Measurements from ENCODE around the gene ROR1.

ROR1 gene

GRCh38 chr1:64117492-64117891 is 343.7 kb downstream of the ROR1 start:
- DNase-seq = no peak

GRCh38 chr1:64121766-64122385 is 348.1 kb downstream of the ROR1 start:
- no peak for DNase-seq

- no peak for DNase-seq
Measured at GRCh38 chr1:64122588-64122987, 348.8 kb downstream of the ROR1 start.

- no peak for DNase-seq
Measured at GRCh38 chr1:64124704-64125440, 351.1 kb downstream of the ROR1 start.

GRCh38 chr1:64126581-64126980 is 352.8 kb downstream of the ROR1 start:
- DNase-seq = no peak

- DNase-seq = no peak
Measured at GRCh38 chr1:64127297-64127696, 353.5 kb downstream of the ROR1 start.

- no peak for DNase-seq
Measured at GRCh38 chr1:64129701-64130100, 355.9 kb downstream of the ROR1 start.

- no peak for DNase-seq
Measured at GRCh38 chr1:64131155-64131554, 357.3 kb downstream of the ROR1 start.

- DNase-seq = no peak
Measured at GRCh38 chr1:64133036-64133435, 359.2 kb downstream of the ROR1 start.

- DNase-seq = no peak
Measured at GRCh38 chr1:64135462-64136223, 361.8 kb downstream of the ROR1 start.

GRCh38 chr1:64136296-64136695 is 362.5 kb downstream of the ROR1 start:
- DNase-seq = no peak

- peak; percentile 64 for DNase-seq
Measured at GRCh38 chr1:64136752-64137411, 363.1 kb downstream of the ROR1 start.

- DNase-seq = no peak
Measured at GRCh38 chr1:64137412-64137803, 363.6 kb downstream of the ROR1 start.

- no peak for DNase-seq
Measured at GRCh38 chr1:64139877-64140276, 366.1 kb downstream of the ROR1 start.

- DNase-seq = no peak
Measured at GRCh38 chr1:64140596-64140995, 366.8 kb downstream of the ROR1 start.

- no peak for DNase-seq
Measured at GRCh38 chr1:64147045-64147724, 373.4 kb downstream of the ROR1 start.

- DNase-seq = no peak
Measured at GRCh38 chr1:64147759-64148158, 373.9 kb downstream of the ROR1 start.

- DNase-seq = no peak
Measured at GRCh38 chr1:64150266-64150665, 376.4 kb downstream of the ROR1 start.

- DNase-seq = no peak
Measured at GRCh38 chr1:64150729-64151230, 377.0 kb downstream of the ROR1 start.

GRCh38 chr1:64155278-64155677 is 381.5 kb downstream of the ROR1 start:
- DNase-seq = no peak

GRCh38 chr1:64161357-64161941 is 387.6 kb downstream of the ROR1 start:
- no peak for DNase-seq

GRCh38 chr1:64162151-64162550 is 388.3 kb downstream of the ROR1 start:
- DNase-seq = no peak

All from CD4-positive, alpha-beta T cell treated with Interleukin-6 for 4 hours (primary cell).